Lower leg skin (tissue), 3 donors: ENCODE results near the gene NUAK1.

Source experiments
- CTCF ChIP-seq, 3 donors: fragments of 450-650 bp; IDR thresholded peaks; one replicate each; pipeline ENCODE4 v1.5.1; 2016; ENCODE audit warnings: antibody characterized with exemption in 3 of 3, mild to moderate bottlenecking in 3 of 3, moderate library complexity in 2 of 3
- POLR2A ChIP-seq, 2 donors: fragments of 450-650 bp; IDR thresholded peaks; one replicate each; pipeline ENCODE4 v1.6.1; 2016 to 2017; ENCODE audit warnings: antibody characterized with exemption in 2 of 2, mild to moderate bottlenecking in 1 of 2, moderate library complexity in 1 of 2

GRCh38 chr12:106161491-106161890 lies 22.7 kb upstream of the NUAK1 start:
- no peak for TF ChIP-seq CTCF (IDR thresholded peaks at IDR 0.05)
- no peak for TF ChIP-seq POLR2A (IDR thresholded peaks at IDR 0.05)
